Heart left ventricle (tissue), 16 donors: Measurements from ENCODE around the gene RUNX1. TPM values are rescaled to one million over a fixed set of nuclear protein-coding genes. Genes with fewer than 3 reads are reported as not detected.
A peak's percentile ranks its signal among the peaks of the same experiment; 100 is the strongest.

Experiments used
- ATAC-seq, 4 donors: fragments of 200-7000 bp; cut with Tn5 transposase; one replicate each; pipeline ENCODE4 v1.9.1; 2020 to 2022; ENCODE audit warnings: moderate library complexity in 4 of 4, mild to moderate bottlenecking in 3 of 4, moderate number of reproducible peaks in 1 of 4
- DNase-seq, 5 donors: peaks; one replicate each; pipeline ENCODE4 v3.0.0-alpha.2; 2020
- H3K27ac ChIP-seq, 12 donors: fragments of 200-600 bp; sonication (generic) in 4 of 12; one replicate each; pipeline versions ENCODE4 v1.5.0 to v1.8.0; 2016 to 2022; ENCODE audit warnings: mild to moderate bottlenecking in 2 of 12
- H3K27me3 ChIP-seq, 9 donors: fragments of 200-600 bp; sonication (generic) in 2 of 9; one replicate each; pipeline versions ENCODE4 v1.5.1 to v1.8.0; 2016 to 2022; ENCODE audit warnings: mild to moderate bottlenecking in 3 of 9
- H3K36me3 ChIP-seq, 9 donors: fragments of 200-600 bp; sonication (generic) in 2 of 9; one replicate each; pipeline versions ENCODE4 v1.5.0 to v1.8.0; 2018 to 2022; ENCODE audit warnings: mild to moderate bottlenecking in 2 of 9
- H3K4me1 ChIP-seq, 12 donors: fragments of 200-600 bp; sonication (generic) in 4 of 12; one replicate each; pipeline versions ENCODE4 v1.5.0 to v1.8.0; 2016 to 2022; ENCODE audit warnings: mild to moderate bottlenecking in 3 of 12
- H3K4me3 ChIP-seq, 12 donors: fragments of 200-600 bp; sonication (generic) in 4 of 12; one replicate each; pipeline versions ENCODE4 v1.5.0 to v1.8.0; 2017 to 2022; ENCODE audit warnings: mild to moderate bottlenecking in 9 of 12, moderate library complexity in 4 of 12
- H3K9me3 ChIP-seq, 12 donors: fragments of 200-600 bp; sonication (generic) in 4 of 12; one replicate each; pipeline versions ENCODE4 v1.5.0 to v1.8.0; 2016 to 2022; ENCODE audit warnings: mild to moderate bottlenecking in 1 of 12
- CTCF ChIP-seq, 12 donors: fragments of 200-600 bp; sonication (generic) in 4 of 12; IDR thresholded peaks; one replicate each; pipeline versions ENCODE4 v1.5.0 to v1.8.0; 2018 to 2022; ENCODE audit warnings: antibody characterized with exemption in 12 of 12, mild to moderate bottlenecking in 5 of 12
- POLR2A ChIP-seq, 2 donors: fragments of 450-650 bp; IDR thresholded peaks; one replicate each; pipeline ENCODE4 v1.6.1; 2017; ENCODE audit warnings: antibody characterized with exemption in 2 of 2, mild to moderate bottlenecking in 2 of 2, moderate library complexity in 2 of 2
- WGBS, 4 donors: extraction: QIAGEN DNeasy Blood & Tissue Kit in 2 of 4; methylation state at CpG; one replicate each; pipeline versions ENCODE4 v1.1.5 to v1.1.7; 2013 to 2018; 5-methylcytosine and 5-hydroxymethylcytosine counted together
- intact Hi-C, 10 donors: fragments of 100-400 bp; cut with DNase I; formaldehyde crosslinking; loops; one replicate each; pipeline versions ENCODE4 v1.11.1 to v1.14.2; 2022
- polyA plus RNA-seq, 2 donors: library from polyadenylated mRNA; stranded (reverse); fragments of 200-250 nt; gene quantifications; one replicate each; pipeline ENCODE4 v1.2.3, GENCODE V29; 2013
- total RNA-seq, 9 donors: library from RNA; depleted of rRNA in 2 of 9; stranded (reverse); fragments of >200 nt in 2 of 9; fragmentation: NEBNext Ultra II Directional in 3 of 9; extraction: Animal tissue kit (Norgen Biotek cat#: 25700) in 3 of 9; gene quantifications; one replicate each; pipeline versions ENCODE4 v1.1.0 to v1.2.4, GENCODE V29; 2016 to 2023
- donor health status: ischemic (EF 13 %, LVEDD 7.1; RV severe dilation, severe dysfunction).
- donor health status: healthy with polysubstance abuse.
- donor health status: DM: no; HTN: yes; CAD: no.
- donor health status: DM: no; HTN: no; CAD: no.
- donor health status: ischemic (EF 25% LVEDD 6.9; RV normal size, moderate dysfunction).
- donor health status: ischemic (EF 25% LVEDD 5.7; RV mildly dilated, moderate dysfunction).
- donor health status: healthy.
- donor health status: DM: yes; HTN: yes; CAD: no.
- donor health status: ischemic (EF 35%, LVEDD 5.7; RV mildly dilated, moderate dysfunction).
- donor health status: nonischemic (EF 11% LVEDD 7.7; RV severe dilation, severe dysfunction).
- donor health status: DM: yes; HTN: yes; CAD: no.
- donor health status: PGD.
- donor health status: ischemic (EF 29% LVEDD 5.4; RV normal size, mild dysfunction).
- donor health status: nonischemic (EF 23%, LVEDD 6.1; RV moderate dilation, normal function).

RUNX1 gene
- total and polyA plus RNA-seq, 11 donors: 0.61 to 54.5 (median 4.1) TPM

DNA sequence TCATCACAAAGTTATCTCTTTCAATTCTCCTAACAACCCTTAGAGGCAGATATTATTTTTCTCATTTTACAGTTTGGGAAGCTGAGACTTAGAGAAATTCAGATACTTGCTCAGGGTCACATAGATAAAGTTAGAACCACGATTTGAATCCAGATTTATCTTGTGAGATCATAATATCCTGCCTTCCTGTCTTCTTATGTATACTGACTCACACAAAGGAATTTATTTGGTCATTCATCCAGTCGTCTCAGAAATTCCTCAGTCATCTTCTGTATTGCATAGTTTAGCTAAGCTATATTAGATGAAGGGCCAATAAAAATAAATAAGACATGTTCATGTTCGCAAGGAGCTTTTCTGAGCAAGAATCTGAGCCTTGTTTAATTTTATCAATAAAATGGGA, 35.8 kb upstream of the RUNX1 start:
- Histone ChIP-seq H3K9me3 (no peaks in the 10 kb centered on the region), H3K27me3 (no peaks in the 10 kb centered on the region), H3K36me3 (no peaks in the 10 kb centered on the region), H3K4me1 (peaks cover 0 to 10% (median 0%) of the 10 kb centered on the region in 12 donors), H3K4me3 (no peak overlapping the region), H3K27ac (no peak overlapping the region)
- intact Hi-C loops: loop anchor here in 1 of 10 donors (10.0 kb wide), 1 partner anchor 110 kb away; no protein-coding TSS in a partner anchor
- peak in 1 of 4 donors; percentile 39 for ATAC-seq
- DNase-seq: no peak
- TF ChIP-seq CTCF (IDR thresholded peaks at IDR 0.05) (no peak), POLR2A (IDR thresholded peaks at IDR 0.05) (no peak)
- 37 to 57% (median 53%) methylated on average over 3 of the region's 3 CpGs for WGBS, 4 donors

- TF ChIP-seq POLR2A (IDR thresholded peaks at IDR 0.05): no peak
- no peak for TF ChIP-seq CTCF (IDR thresholded peaks at IDR 0.05)
- Histone ChIP-seq H3K27ac (no peak overlapping the region), H3K4me3 (no peak overlapping the region), H3K36me3 (no peaks in the 10 kb centered on the region), H3K27me3 (no peaks in the 10 kb centered on the region), H3K9me3 (peaks cover 0 to 2% (median 0%) of the 10 kb centered on the region in 12 donors), H3K4me1 (peaks cover 0 to 10% (median 0%) of the 10 kb centered on the region in 12 donors)
- ATAC-seq: no peak
- no peak for DNase-seq
- intact Hi-C loops: loop anchor here in 1 of 10 donors (10.0 kb wide), 1 partner anchor 112 kb away; no protein-coding TSS in a partner anchor
- WGBS, 4 donors: 70 to 81% (median 77%) methylated on average over 3 of the region's 3 CpGs
Measured at GRCh38 chr21:35083246-35083645, 34.1 kb upstream of the RUNX1 start.

GRCh38 chr21:35081861-35082260, 32.8 kb upstream of the RUNX1 start:
- TF ChIP-seq CTCF (IDR thresholded peaks at IDR 0.05) (no peak), POLR2A (IDR thresholded peaks at IDR 0.05) (no peak)
- no peak for DNase-seq
- intact Hi-C loops: loop anchor here in 1 of 10 donors (10.0 kb wide), 1 partner anchor 113 kb away; no protein-coding TSS in a partner anchor
- ATAC-seq: no peak
- Histone ChIP-seq H3K9me3 (peaks cover 0 to 5% (median 0%) of the 10 kb centered on the region in 12 donors), H3K36me3 (no peaks in the 10 kb centered on the region), H3K27ac (no peak overlapping the region), H3K4me1 (peaks cover 0 to 6% (median 0%) of the 10 kb centered on the region in 12 donors), H3K27me3 (no peaks in the 10 kb centered on the region), H3K4me3 (no peak overlapping the region)
- 84 to 87% (median 85%) methylated on average over 2 of the region's 2 CpGs for WGBS, 4 donors

GRCh38 chr21:35079181-35079580, 30.1 kb upstream of the RUNX1 start:
- Histone ChIP-seq H3K4me1 (peaks cover 0 to 7% (median 0%) of the 10 kb centered on the region in 12 donors), H3K36me3 (no peaks in the 10 kb centered on the region), H3K9me3 (peaks cover 0 to 10% (median 1%) of the 10 kb centered on the region in 12 donors), H3K4me3 (no peak overlapping the region), H3K27me3 (peaks cover 0 to 4% (median 0%) of the 10 kb centered on the region in 9 donors), H3K27ac (no peak overlapping the region)
- DNase-seq (no peak), ATAC-seq (no peak)
- 79 to 95% (median 82%) methylated on average over 3 of the region's 3 CpGs for WGBS, 4 donors
- TF ChIP-seq CTCF (IDR thresholded peaks at IDR 0.05): no peak
- TF ChIP-seq POLR2A (IDR thresholded peaks at IDR 0.05): no peak
- intact Hi-C loops: no loop called here
